IPS-18a (cell line): ENCODE results near the gene ATF1.
"Not testable (repeated sequence)": the region's sequence is repeated elsewhere in the genome, so short reads cannot be mapped to it uniquely, and the experiment has no call there.

Experiments used
- H3K27ac ChIP-seq: one replicate; pipeline ENCODE4 v1.5.1; 2013; ENCODE audit warnings: low read length
- H3K27me3 ChIP-seq: one replicate; pipeline ENCODE4 v1.6.1; 2013; ENCODE audit warnings: mild to moderate bottlenecking, low read length; ENCODE audit not compliant: control insufficient read depth, insufficient read depth
- H3K36me3 ChIP-seq: one replicate; pipeline ENCODE4 v1.6.1; 2013; ENCODE audit warnings: low read depth, low read length; ENCODE audit not compliant: control insufficient read depth
- H3K4me1 ChIP-seq: one replicate; pipeline ENCODE4 v1.6.1; 2013; ENCODE audit warnings: low read depth, low read length; ENCODE audit not compliant: control insufficient read depth
- H3K4me3 ChIP-seq: one replicate; pipeline ENCODE4 v1.5.1; 2013; ENCODE audit warnings: low read length
- H3K9ac ChIP-seq: one replicate; pipeline ENCODE4 v1.6.1; 2013; ENCODE audit warnings: mild to moderate bottlenecking, low read length, moderate library complexity
- H3K9me3 ChIP-seq: one replicate; pipeline ENCODE4 v1.6.1; 2013; ENCODE audit warnings: low read depth, low read length; ENCODE audit not compliant: control insufficient read depth

ATF1 gene

GRCh38 chr12:50809131-50809530 lies 45.2 kb downstream of the ATF1 start:
- not testable (repeated sequence) for H3K9me3 ChIP-seq, H3K4me3 ChIP-seq, H3K9ac ChIP-seq, H3K4me1 ChIP-seq, H3K27me3 ChIP-seq, H3K27ac ChIP-seq
- peaks cover 39% of the 10 kb centered on the region for H3K36me3 ChIP-seq

- H3K4me1 ChIP-seq: not testable (repeated sequence)
Observed at GRCh38 chr12:50814921-50815320, 51.0 kb downstream of the ATF1 start.

GRCh38 chr12:50820177-50820576 lies 56.3 kb downstream of the ATF1 start:
- no peak overlapping the region for H3K27ac ChIP-seq
- H3K4me3 ChIP-seq: no peak overlapping the region
- no peak overlapping the region for H3K9ac ChIP-seq
- no peaks in the 10 kb centered on the region for H3K27me3 ChIP-seq
- H3K4me1 ChIP-seq: no peaks in the 10 kb centered on the region
- no peaks in the 10 kb centered on the region for H3K9me3 ChIP-seq
- peaks cover 36% of the 10 kb centered on the region for H3K36me3 ChIP-seq

More at GRCh38 chr12:50814921-50815320, 51.0 kb downstream of the ATF1 start:
- not testable (repeated sequence) for H3K9me3 ChIP-seq, H3K27me3 ChIP-seq, H3K9ac ChIP-seq, H3K27ac ChIP-seq, H3K4me3 ChIP-seq
- peaks cover 76% of the 10 kb centered on the region for H3K36me3 ChIP-seq

- Histone ChIP-seq H3K27me3 (no peaks in the 10 kb centered on the region), H3K36me3 (peaks cover 17% of the 10 kb centered on the region), H3K27ac (no peak overlapping the region), H3K9ac (no peak overlapping the region), H3K4me1 (no peaks in the 10 kb centered on the region), H3K9me3 (no peaks in the 10 kb centered on the region), H3K4me3 (no peak overlapping the region)
Observed at GRCh38 chr12:50822082-50822481, 58.2 kb downstream of the ATF1 start.

DNA sequence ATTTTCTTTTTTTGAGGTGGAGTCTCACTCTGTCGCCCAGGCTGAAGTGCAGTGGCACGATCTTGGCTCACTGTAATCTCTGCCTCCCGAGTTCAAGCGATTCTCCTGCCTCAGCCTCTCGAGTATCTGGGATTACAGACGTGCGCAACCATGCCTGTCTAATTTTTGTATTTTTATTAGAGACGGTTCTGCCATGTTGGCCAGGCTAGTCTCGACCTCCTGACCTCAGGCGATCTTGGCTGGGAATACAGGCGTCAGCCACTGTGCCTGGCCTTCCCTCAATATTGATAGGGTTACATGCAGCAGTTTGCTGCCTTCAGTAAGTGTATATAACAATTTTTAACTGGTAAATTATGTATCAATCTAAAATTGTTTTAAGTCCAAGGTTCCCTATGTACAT lies 59.8 kb downstream of the ATF1 start:
- not testable (repeated sequence) for H3K36me3 ChIP-seq, H3K4me3 ChIP-seq, H3K27me3 ChIP-seq, H3K4me1 ChIP-seq, H3K9ac ChIP-seq, H3K27ac ChIP-seq, H3K9me3 ChIP-seq

DNA sequence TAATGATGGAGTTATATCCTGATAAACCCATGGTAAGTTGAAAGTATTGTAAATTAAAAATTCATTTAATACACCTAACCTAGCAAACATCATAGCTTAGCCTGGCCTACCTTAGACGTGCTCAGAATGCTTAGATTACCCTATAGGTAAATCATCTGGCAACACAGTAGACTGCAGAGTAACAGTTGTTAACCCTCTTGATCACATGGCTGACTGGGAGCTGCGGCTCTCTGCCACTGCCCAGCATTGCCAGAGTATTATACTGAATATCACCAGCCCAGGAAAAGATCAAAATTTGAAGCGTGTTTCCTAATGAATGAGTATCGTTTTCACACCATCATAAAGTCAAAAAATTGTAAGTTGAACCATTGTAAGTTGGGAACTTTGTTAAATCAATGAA lies 61.0 kb downstream of the ATF1 start:
- Histone ChIP-seq H3K27ac (no peak overlapping the region), H3K4me1 (no peaks in the 10 kb centered on the region), H3K9ac (no peak overlapping the region), H3K9me3 (no peaks in the 10 kb centered on the region), H3K4me3 (no peak overlapping the region), H3K27me3 (no peaks in the 10 kb centered on the region), H3K36me3 (peaks cover under 1% of the 10 kb centered on the region)

GRCh38 chr12:50825372-50825838 lies 61.5 kb downstream of the ATF1 start:
- Histone ChIP-seq H3K9ac (no peak overlapping the region), H3K36me3 (no peaks in the 10 kb centered on the region), H3K4me1 (no peaks in the 10 kb centered on the region), H3K9me3 (no peaks in the 10 kb centered on the region), H3K4me3 (no peak overlapping the region), H3K27ac (no peak overlapping the region), H3K27me3 (no peaks in the 10 kb centered on the region)

GRCh38 chr12:50828121-50828520 lies 64.2 kb downstream of the ATF1 start:
- Histone ChIP-seq H3K9me3 (peaks cover 3% of the 10 kb centered on the region), H3K4me1 (no peaks in the 10 kb centered on the region), H3K27me3 (no peaks in the 10 kb centered on the region), H3K9ac (no peak overlapping the region), H3K4me3 (no peak overlapping the region), H3K27ac (no peak overlapping the region), H3K36me3 (no peaks in the 10 kb centered on the region)

GRCh38 chr12:50828886-50829285 lies 65.0 kb downstream of the ATF1 start:
- no peaks in the 10 kb centered on the region for H3K4me1 ChIP-seq
- peaks cover 7% of the 10 kb centered on the region for H3K9me3 ChIP-seq
- H3K27me3 ChIP-seq: no peaks in the 10 kb centered on the region
- no peak overlapping the region for H3K27ac ChIP-seq
- H3K36me3 ChIP-seq: no peaks in the 10 kb centered on the region
- H3K4me3 ChIP-seq: no peak overlapping the region
- H3K9ac ChIP-seq: no peak overlapping the region

GRCh38 chr12:50833801-50834200 lies 69.9 kb downstream of the ATF1 start:
- H3K9me3 ChIP-seq: peaks cover 12% of the 10 kb centered on the region
- H3K4me3 ChIP-seq, H3K9ac ChIP-seq, H3K27me3 ChIP-seq, H3K36me3 ChIP-seq, H3K27ac ChIP-seq, H3K4me1 ChIP-seq: not testable (repeated sequence)

GRCh38 chr12:50839042-50839441 lies 75.1 kb downstream of the ATF1 start:
- Histone ChIP-seq H3K4me3 (no peak overlapping the region), H3K9me3 (peaks cover 4% of the 10 kb centered on the region), H3K27ac (no peak overlapping the region), H3K36me3 (no peaks in the 10 kb centered on the region), H3K27me3 (no peaks in the 10 kb centered on the region), H3K4me1 (no peaks in the 10 kb centered on the region), H3K9ac (no peak overlapping the region)

DNA sequence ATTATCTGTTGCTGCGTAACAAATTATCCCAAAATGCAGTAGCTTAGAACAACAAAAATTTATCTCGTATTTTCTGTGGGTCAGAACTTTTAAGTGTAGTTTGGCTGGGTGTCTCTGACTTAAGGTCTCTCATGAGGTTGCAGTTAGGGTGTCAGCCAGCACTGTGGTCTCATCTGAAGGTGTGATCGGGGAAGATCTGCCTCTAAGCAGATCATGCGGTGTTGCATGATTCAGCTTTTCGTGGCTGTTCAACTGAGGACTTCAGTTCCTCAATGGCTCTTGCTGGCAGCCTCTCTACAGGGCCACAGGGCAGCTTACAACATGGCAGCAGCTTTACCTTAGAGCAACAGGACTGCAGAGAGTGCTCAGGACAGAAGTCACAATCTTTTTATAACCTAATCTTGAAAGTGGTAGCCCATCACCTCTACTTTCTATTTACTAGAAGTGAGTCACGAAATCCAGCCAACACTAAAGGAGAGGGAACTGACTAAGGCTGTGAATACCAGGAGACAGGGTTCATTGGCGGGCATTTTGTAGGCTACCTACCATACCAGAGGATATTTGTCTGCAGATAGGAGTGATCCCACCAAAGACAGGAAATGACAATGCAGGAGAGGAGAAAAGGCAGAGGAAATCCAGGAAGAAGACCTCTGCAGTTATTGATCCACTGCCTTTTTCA lies 77.0 kb downstream of the ATF1 start:
- H3K4me1 ChIP-seq: no peaks in the 10 kb centered on the region
- H3K9ac ChIP-seq: no peak overlapping the region
- no peaks in the 10 kb centered on the region for H3K27me3 ChIP-seq
- H3K36me3 ChIP-seq: no peaks in the 10 kb centered on the region
- H3K4me3 ChIP-seq: no peak overlapping the region
- H3K9me3 ChIP-seq: no peaks in the 10 kb centered on the region
- H3K27ac ChIP-seq: no peak overlapping the region
